Natural killer cell (primary cell): ENCODE measurements around the gene TWIST1. TPM values are rescaled to one million over a fixed set of nuclear protein-coding genes. Genes with fewer than 3 reads are reported as not detected.

Experiments
- ATAC-seq, 3 donors: fragments of 150-1000 bp in 2 of 3; fragments of 200-7000 bp in 1 of 3; cut with Tn5 transposase; 1 replicate in 1 of 3; 2 replicates in 2 of 3; pipeline ENCODE4 v1.10.0; 2021; ENCODE audit warnings: mild to moderate bottlenecking in 2 of 3, moderate library complexity in 2 of 3
- DNase-seq, 2 donors: peaks; one replicate each; pipeline versions ENCODE4 v3.0.0 to v3.0.0-alpha.2; 2013 to 2021; ENCODE audit warnings: mixed read lengths in 1 of 2
- H3K27ac ChIP-seq: one replicate; pipeline ENCODE4 v1.5.1; 2013; ENCODE audit warnings: mild to moderate bottlenecking, low read length
- H3K27me3 ChIP-seq: one replicate; pipeline ENCODE4 v1.6.1; 2013; ENCODE audit warnings: low read length; ENCODE audit not compliant: control insufficient read depth, insufficient read depth
- H3K36me3 ChIP-seq: one replicate; pipeline ENCODE4 v1.6.1; 2013; ENCODE audit warnings: low read length; ENCODE audit not compliant: control insufficient read depth, insufficient read depth
- H3K4me1 ChIP-seq: one replicate; pipeline ENCODE4 v1.6.1; 2013; ENCODE audit warnings: low read length; ENCODE audit not compliant: control insufficient read depth, insufficient read depth
- H3K4me3 ChIP-seq: one replicate; pipeline ENCODE4 v1.5.1; 2013; ENCODE audit warnings: low read length
- H3K9me3 ChIP-seq: one replicate; pipeline ENCODE4 v1.6.1; 2013; ENCODE audit warnings: low read length; ENCODE audit not compliant: control insufficient read depth, insufficient read depth
- H3K27ac Mint-ChIP-seq, 2 donors: one replicate each; pipeline ENCODE4 v1.8.0; 2022; ENCODE audit warnings: mild to moderate bottlenecking in 2 of 2, mixed read lengths in 2 of 2, moderate library complexity in 1 of 2
- H3K27me3 Mint-ChIP-seq, 2 donors: one replicate each; pipeline ENCODE4 v1.8.0; 2022; ENCODE audit warnings: low read depth in 2 of 2, mixed read lengths in 2 of 2
- H3K36me3 Mint-ChIP-seq: one replicate; pipeline ENCODE4 v1.8.0; 2022; ENCODE audit warnings: mixed read lengths
- H3K4me1 Mint-ChIP-seq, 2 donors: one replicate each; pipeline ENCODE4 v1.8.0; 2022; ENCODE audit warnings: mixed read lengths in 2 of 2
- H3K4me3 Mint-ChIP-seq: one replicate; pipeline ENCODE4 v1.8.0; 2022; ENCODE audit warnings: mild to moderate bottlenecking, moderate library complexity, mixed read lengths
- H3K9me3 Mint-ChIP-seq, 2 donors: one replicate each; pipeline ENCODE4 v1.8.0; 2022; ENCODE audit warnings: mixed read lengths in 2 of 2
- WGBS: methylation state at CpG from one replicate; pipeline ENCODE4 v1.1.7; 2013; ENCODE audit warnings: missing lambda C conversion rate; ENCODE audit not compliant: insufficient coverage; 5-methylcytosine and 5-hydroxymethylcytosine counted together
- intact Hi-C: fragments of 100-400 bp; cut with micrococcal nuclease; formaldehyde crosslinking; loops from one replicate; pipeline ENCODE4 v1.14.2; 2022
- total RNA-seq, 4 donors: library from RNA; stranded (reverse); fragments of 120-200 nt in 1 of 4; gene quantifications; one replicate each; pipeline versions ENCODE4 v1.2.3 to v1.2.4, GENCODE V29; 2013 to 2022
- TF ChIP-seq, protein P1 (sequence below): fragments of 200-600 bp; IDR thresholded peaks from one replicate; pipeline ENCODE4 v1.8.0; 2022; ENCODE audit warnings: antibody characterized with exemption

The TWIST1 gene
- total RNA-seq, 3 donors from 2014 or later (not counting 1 experiment from before 2014, with no cell fraction given) = not detected

DNA sequence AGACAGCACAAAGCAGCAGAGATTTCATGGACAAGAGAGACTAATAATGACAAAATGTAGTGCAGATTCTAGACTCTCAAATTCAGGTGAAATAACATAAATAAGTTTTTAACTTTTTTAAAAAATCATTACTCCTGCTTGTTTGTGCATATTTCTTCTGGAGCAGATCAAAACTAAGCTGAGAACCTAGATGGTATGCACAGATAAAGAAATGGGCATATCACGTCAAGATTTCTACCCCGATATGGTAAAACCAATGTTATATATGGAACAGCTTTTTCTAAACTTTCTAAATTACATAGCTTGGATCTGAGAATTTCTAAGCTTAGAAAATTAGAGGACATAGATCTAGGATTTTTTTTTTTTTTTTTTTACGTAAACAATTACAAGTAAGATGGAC, 18.2 kb downstream of the TWIST1 start:
- Histone ChIP-seq H3K27ac (no peak overlapping the region), H3K4me3 (no peak overlapping the region), H3K9me3 (no peaks in the 10 kb centered on the region), H3K27me3 (peaks cover 13% of the 10 kb centered on the region), H3K36me3 (no peaks in the 10 kb centered on the region), H3K4me1 (no peaks in the 10 kb centered on the region)
- H3K9me3 Mint-ChIP-seq = no peaks in the 10 kb centered on the region
- no peak overlapping the region for H3K27ac Mint-ChIP-seq
- ATAC-seq (no peak), DNase-seq (no peak)
- WGBS = 86% methylated on average over 1 of the region's 3 CpGs
- peaks cover 17 to 23% of the 10 kb centered on the region in 2 donors for H3K27me3 Mint-ChIP-seq
- no peaks in the 10 kb centered on the region for H3K36me3 Mint-ChIP-seq
- TF ChIP-seq, protein P1, sequence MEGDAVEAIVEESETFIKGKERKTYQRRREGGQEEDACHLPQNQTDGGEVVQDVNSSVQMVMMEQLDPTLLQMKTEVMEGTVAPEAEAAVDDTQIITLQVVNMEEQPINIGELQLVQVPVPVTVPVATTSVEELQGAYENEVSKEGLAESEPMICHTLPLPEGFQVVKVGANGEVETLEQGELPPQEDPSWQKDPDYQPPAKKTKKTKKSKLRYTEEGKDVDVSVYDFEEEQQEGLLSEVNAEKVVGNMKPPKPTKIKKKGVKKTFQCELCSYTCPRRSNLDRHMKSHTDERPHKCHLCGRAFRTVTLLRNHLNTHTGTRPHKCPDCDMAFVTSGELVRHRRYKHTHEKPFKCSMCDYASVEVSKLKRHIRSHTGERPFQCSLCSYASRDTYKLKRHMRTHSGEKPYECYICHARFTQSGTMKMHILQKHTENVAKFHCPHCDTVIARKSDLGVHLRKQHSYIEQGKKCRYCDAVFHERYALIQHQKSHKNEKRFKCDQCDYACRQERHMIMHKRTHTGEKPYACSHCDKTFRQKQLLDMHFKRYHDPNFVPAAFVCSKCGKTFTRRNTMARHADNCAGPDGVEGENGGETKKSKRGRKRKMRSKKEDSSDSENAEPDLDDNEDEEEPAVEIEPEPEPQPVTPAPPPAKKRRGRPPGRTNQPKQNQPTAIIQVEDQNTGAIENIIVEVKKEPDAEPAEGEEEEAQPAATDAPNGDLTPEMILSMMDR = no peak
- intact Hi-C loops = no loop called here
- H3K4me3 Mint-ChIP-seq = no peak overlapping the region
- H3K4me1 Mint-ChIP-seq = no peaks in the 10 kb centered on the region

- no peak overlapping the region for H3K4me3 ChIP-seq
- Mint-ChIP-seq H3K27ac (no peak overlapping the region), H3K27me3 (peaks cover 18 to 19% of the 10 kb centered on the region in 2 donors), H3K9me3 (no peaks in the 10 kb centered on the region), H3K4me3 (no peak overlapping the region), H3K36me3 (no peaks in the 10 kb centered on the region), H3K4me1 (no peaks in the 10 kb centered on the region)
- DNase-seq (no peak), ATAC-seq (no peak)
- intact Hi-C loops = no loop called here
- WGBS = no CpG with 5 or more reads among the region's 1 CpG
- H3K9me3 ChIP-seq = no peaks in the 10 kb centered on the region
- H3K27ac ChIP-seq = no peak overlapping the region
- TF ChIP-seq, protein P1 = no peak
- no peaks in the 10 kb centered on the region for H3K4me1 ChIP-seq
- H3K27me3 ChIP-seq = peaks cover 12% of the 10 kb centered on the region
- H3K36me3 ChIP-seq = no peaks in the 10 kb centered on the region
These were observed 18.9 kb downstream of the TWIST1 start for GRCh38 chr7:19098510-19098909.

- DNase-seq = no peak
- Mint-ChIP-seq H3K4me1 (no peaks in the 10 kb centered on the region), H3K27ac (no peak overlapping the region), H3K9me3 (no peaks in the 10 kb centered on the region), H3K4me3 (no peak overlapping the region), H3K36me3 (no peaks in the 10 kb centered on the region), H3K27me3 (peaks cover 10 to 12% of the 10 kb centered on the region in 2 donors)
- H3K4me3 ChIP-seq = no peak overlapping the region
- WGBS = 88% methylated on average over 4 of the region's 9 CpGs
- no peaks in the 10 kb centered on the region for H3K4me1 ChIP-seq
- intact Hi-C loops = no loop called here
- H3K27ac ChIP-seq = no peak overlapping the region
- no peaks in the 10 kb centered on the region for H3K9me3 ChIP-seq
- H3K27me3 ChIP-seq = peaks cover 12% of the 10 kb centered on the region
- H3K36me3 ChIP-seq = no peaks in the 10 kb centered on the region
- TF ChIP-seq, protein P1 = no peak
- no peak for ATAC-seq
These were observed 20.0 kb downstream of the TWIST1 start for GRCh38 chr7:19097165-19098055.
